Right atrium auricular region (tissue), 2 donors: ENCODE results near the gene NR3C2. TPM values are rescaled to one million over a fixed set of nuclear protein-coding genes. Genes with fewer than 3 reads are reported as not detected.

Experiments used
- DNase-seq: peaks from one replicate; pipeline ENCODE4 v3.0.0-alpha.2; 2019; ENCODE audit warnings: low spot score
- H3K27ac ChIP-seq, 2 donors: fragments of 200-600 bp; sonication (generic); 1 replicate in 1 of 2; 2 replicates in 1 of 2; pipeline ENCODE4 v1.5.1; 2016 to 2019
- H3K27me3 ChIP-seq, 2 donors: fragments of 200-600 bp; sonication (generic); one replicate each; pipeline versions ENCODE4 v1.5.1 to v1.6.0; 2017 to 2019
- H3K36me3 ChIP-seq: fragments of 200-600 bp; sonication (generic); one replicate; pipeline ENCODE4 v1.5.1; 2016
- H3K4me1 ChIP-seq, 2 donors: fragments of 200-600 bp; sonication (generic); one replicate each; pipeline versions ENCODE4 v1.5.1 to v1.6.0; 2017 to 2019
- H3K4me3 ChIP-seq, 2 donors: fragments of 200-600 bp; sonication (generic); 1 replicate in 1 of 2; 2 replicates in 1 of 2; pipeline ENCODE4 v1.5.1; 2017 to 2019; ENCODE audit warnings: mild to moderate bottlenecking in 1 of 2, moderate library complexity in 1 of 2
- H3K9me3 ChIP-seq, 2 donors: fragments of 200-600 bp; sonication (generic); one replicate each; pipeline ENCODE4 v1.5.1; 2019
- CTCF ChIP-seq, 2 donors: fragments of 200-600 bp; sonication (generic); IDR thresholded peaks; one replicate each; pipeline ENCODE4 v1.5.1; 2019; ENCODE audit warnings: antibody characterized with exemption in 2 of 2
- total RNA-seq, 2 donors: library from RNA; depleted of rRNA; stranded (reverse); fragments of >200 nt; gene quantifications; one replicate each; pipeline ENCODE4 v1.1.0, GENCODE V29; 2016

NR3C2 gene
- total RNA-seq, 2 donors from 2014 or later: 15.7 to 39.9 TPM

- H3K27ac ChIP-seq: peak overlapping the region in 1 of 2 donors; percentile 24
- no peaks in the 10 kb centered on the region for H3K27me3 ChIP-seq
- H3K36me3 ChIP-seq: no peaks in the 10 kb centered on the region
- H3K9me3 ChIP-seq: no peaks in the 10 kb centered on the region
- TF ChIP-seq CTCF (IDR thresholded peaks at IDR 0.05): no peak
- peaks cover 0 to 18% of the 10 kb centered on the region in 2 donors for H3K4me1 ChIP-seq
- DNase-seq: no peak
- no peak overlapping the region for H3K4me3 ChIP-seq
Measured at GRCh38 chr4:148271166-148271565, 171.0 kb downstream of the NR3C2 start.

DNA sequence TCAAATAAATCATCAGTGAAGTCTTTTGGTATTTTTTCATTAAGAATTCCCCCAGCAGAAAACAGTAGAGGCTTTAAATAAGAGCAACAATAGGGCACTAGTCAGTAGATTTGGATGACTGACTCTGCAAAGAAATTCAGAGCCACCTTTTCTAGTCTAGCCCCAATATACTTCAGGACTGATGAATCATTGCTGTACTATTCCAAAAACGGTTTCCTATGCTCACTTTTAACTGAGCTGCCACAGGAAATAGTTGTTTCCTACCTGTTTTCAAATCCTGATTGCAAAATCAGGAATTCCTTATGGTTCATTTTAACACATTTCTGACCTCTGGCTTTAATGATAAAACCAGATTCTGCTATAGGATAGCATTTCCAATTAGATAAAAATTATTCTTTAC, 171.6 kb downstream of the NR3C2 start:
- Histone ChIP-seq H3K9me3 (no peaks in the 10 kb centered on the region), H3K27ac (peak overlapping the region in 1 of 2 donors; percentile 24), H3K4me1 (peaks cover 0 to 18% of the 10 kb centered on the region in 2 donors), H3K4me3 (no peak overlapping the region), H3K36me3 (no peaks in the 10 kb centered on the region), H3K27me3 (no peaks in the 10 kb centered on the region)
- no peak for TF ChIP-seq CTCF (IDR thresholded peaks at IDR 0.05)
- no peak for DNase-seq

DNA sequence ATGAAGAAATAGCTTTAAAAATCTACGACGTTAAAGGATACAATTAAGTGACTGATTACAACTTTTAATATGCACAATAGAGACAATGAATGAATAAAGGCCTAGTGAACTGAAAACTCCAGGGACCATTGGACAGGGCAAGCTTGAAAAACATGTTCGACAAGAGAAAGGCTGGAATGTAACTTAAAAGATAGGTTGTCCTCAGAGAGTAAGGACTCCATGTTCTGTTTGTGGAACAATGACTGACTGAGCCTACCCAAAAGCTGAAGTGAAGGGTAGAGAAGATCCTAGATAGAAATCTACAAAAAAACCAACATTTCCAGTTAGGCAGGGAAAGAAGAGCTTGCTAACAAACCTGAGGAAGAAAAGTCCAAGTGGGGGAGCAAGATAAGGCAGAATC, 173.4 kb downstream of the NR3C2 start:
- H3K27ac ChIP-seq: no peak overlapping the region
- DNase-seq: no peak
- H3K4me3 ChIP-seq: no peak overlapping the region
- no peaks in the 10 kb centered on the region for H3K27me3 ChIP-seq
- H3K4me1 ChIP-seq: peaks cover 0 to 12% of the 10 kb centered on the region in 2 donors
- H3K36me3 ChIP-seq: no peaks in the 10 kb centered on the region
- no peak for TF ChIP-seq CTCF (IDR thresholded peaks at IDR 0.05)
- no peaks in the 10 kb centered on the region for H3K9me3 ChIP-seq

GRCh38 chr4:148266921-148267320, 175.3 kb downstream of the NR3C2 start:
- Histone ChIP-seq H3K27me3 (no peaks in the 10 kb centered on the region), H3K4me1 (no peaks in the 10 kb centered on the region), H3K36me3 (no peaks in the 10 kb centered on the region), H3K9me3 (no peaks in the 10 kb centered on the region), H3K4me3 (no peak overlapping the region), H3K27ac (no peak overlapping the region)
- DNase-seq: no peak
- no peak for TF ChIP-seq CTCF (IDR thresholded peaks at IDR 0.05)

- no peak overlapping the region for H3K27ac ChIP-seq
- no peaks in the 10 kb centered on the region for H3K4me1 ChIP-seq
- no peaks in the 10 kb centered on the region for H3K36me3 ChIP-seq
- H3K4me3 ChIP-seq: no peak overlapping the region
- H3K9me3 ChIP-seq: no peaks in the 10 kb centered on the region
- no peak for TF ChIP-seq CTCF (IDR thresholded peaks at IDR 0.05)
- no peak for DNase-seq
- no peaks in the 10 kb centered on the region for H3K27me3 ChIP-seq
Measured at GRCh38 chr4:148266240-148266639, 176.0 kb downstream of the NR3C2 start.

GRCh38 chr4:148265627-148266026, 176.6 kb downstream of the NR3C2 start:
- H3K4me1 ChIP-seq: no peaks in the 10 kb centered on the region
- H3K4me3 ChIP-seq: no peak overlapping the region
- no peak for DNase-seq
- H3K9me3 ChIP-seq: no peaks in the 10 kb centered on the region
- no peak for TF ChIP-seq CTCF (IDR thresholded peaks at IDR 0.05)
- H3K27ac ChIP-seq: no peak overlapping the region
- no peaks in the 10 kb centered on the region for H3K27me3 ChIP-seq
- no peaks in the 10 kb centered on the region for H3K36me3 ChIP-seq
